C4-2B (cell line): ENCODE measurements around the gene MYO6.

Experiments
- ZFX ChIP-seq: fragments of 450-650 bp; IDR thresholded peaks from 2 replicates; pipeline ENCODE4 v1.6.1; 2017
- TF ChIP-seq, protein P1 (sequence below): fragments of 450-650 bp; conservative IDR thresholded peaks from 2 replicates; pipeline ENCODE4 v1.5.1; 2017; ENCODE audit warnings: mild to moderate bottlenecking

DNA sequence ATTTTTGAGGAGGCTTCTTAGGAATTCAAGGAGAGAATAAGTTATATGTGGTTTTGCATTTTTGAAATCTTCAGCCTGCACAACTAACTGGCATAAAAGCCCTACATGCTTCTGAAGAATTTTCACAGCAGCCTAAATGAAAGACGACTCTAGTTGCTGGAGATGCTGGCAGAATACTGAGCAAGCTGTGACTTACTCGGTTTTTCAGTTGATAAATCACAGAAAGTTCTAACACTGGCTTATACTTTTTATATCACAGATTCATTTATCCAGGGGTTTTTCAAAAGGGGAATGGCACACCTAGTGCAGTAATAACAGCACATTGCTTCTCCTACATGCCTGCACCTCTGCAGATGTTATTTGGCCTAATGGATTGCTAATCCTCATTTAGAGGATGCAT is 188.8 kb downstream of the MYO6 start:
- TF ChIP-seq, protein P1, sequence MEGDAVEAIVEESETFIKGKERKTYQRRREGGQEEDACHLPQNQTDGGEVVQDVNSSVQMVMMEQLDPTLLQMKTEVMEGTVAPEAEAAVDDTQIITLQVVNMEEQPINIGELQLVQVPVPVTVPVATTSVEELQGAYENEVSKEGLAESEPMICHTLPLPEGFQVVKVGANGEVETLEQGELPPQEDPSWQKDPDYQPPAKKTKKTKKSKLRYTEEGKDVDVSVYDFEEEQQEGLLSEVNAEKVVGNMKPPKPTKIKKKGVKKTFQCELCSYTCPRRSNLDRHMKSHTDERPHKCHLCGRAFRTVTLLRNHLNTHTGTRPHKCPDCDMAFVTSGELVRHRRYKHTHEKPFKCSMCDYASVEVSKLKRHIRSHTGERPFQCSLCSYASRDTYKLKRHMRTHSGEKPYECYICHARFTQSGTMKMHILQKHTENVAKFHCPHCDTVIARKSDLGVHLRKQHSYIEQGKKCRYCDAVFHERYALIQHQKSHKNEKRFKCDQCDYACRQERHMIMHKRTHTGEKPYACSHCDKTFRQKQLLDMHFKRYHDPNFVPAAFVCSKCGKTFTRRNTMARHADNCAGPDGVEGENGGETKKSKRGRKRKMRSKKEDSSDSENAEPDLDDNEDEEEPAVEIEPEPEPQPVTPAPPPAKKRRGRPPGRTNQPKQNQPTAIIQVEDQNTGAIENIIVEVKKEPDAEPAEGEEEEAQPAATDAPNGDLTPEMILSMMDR = no peak
- no peak for TF ChIP-seq ZFX
